GM06990 (cell line): ENCODE results near the gene KCNT1.

Experiments
- DNase-seq: peaks from one replicate; pipeline ENCODE4 v3.0.0-alpha.2; 2011; ENCODE audit not compliant: insufficient read length; ENCODE audit errors: extremely low read depth
- H3K27me3 ChIP-seq: replicated peaks from 2 replicates; pipeline ENCODE4 v1.6.0; 2011; ENCODE audit warnings: low read length; ENCODE audit not compliant: control insufficient read depth, insufficient read depth
- H3K36me3 ChIP-seq: 2 replicates; pipeline ENCODE4 v1.5.1; 2011; ENCODE audit warnings: low read length; ENCODE audit not compliant: control insufficient read depth, insufficient read depth
- H3K4me3 ChIP-seq: replicated peaks from 2 replicates; pipeline ENCODE4 v1.5.1; 2011; ENCODE audit warnings: low read depth, mild to moderate bottlenecking, control low read depth, low read length
- TF ChIP-seq, protein P1 (sequence below): IDR thresholded peaks from 2 replicates; pipeline ENCODE4 v1.5.1; 2011; ENCODE audit warnings: low read length, control low read depth, mild to moderate bottlenecking, inconsistent platforms; ENCODE audit not compliant: insufficient read depth, poor library complexity, severe bottlenecking

Gene KCNT1

DNA sequence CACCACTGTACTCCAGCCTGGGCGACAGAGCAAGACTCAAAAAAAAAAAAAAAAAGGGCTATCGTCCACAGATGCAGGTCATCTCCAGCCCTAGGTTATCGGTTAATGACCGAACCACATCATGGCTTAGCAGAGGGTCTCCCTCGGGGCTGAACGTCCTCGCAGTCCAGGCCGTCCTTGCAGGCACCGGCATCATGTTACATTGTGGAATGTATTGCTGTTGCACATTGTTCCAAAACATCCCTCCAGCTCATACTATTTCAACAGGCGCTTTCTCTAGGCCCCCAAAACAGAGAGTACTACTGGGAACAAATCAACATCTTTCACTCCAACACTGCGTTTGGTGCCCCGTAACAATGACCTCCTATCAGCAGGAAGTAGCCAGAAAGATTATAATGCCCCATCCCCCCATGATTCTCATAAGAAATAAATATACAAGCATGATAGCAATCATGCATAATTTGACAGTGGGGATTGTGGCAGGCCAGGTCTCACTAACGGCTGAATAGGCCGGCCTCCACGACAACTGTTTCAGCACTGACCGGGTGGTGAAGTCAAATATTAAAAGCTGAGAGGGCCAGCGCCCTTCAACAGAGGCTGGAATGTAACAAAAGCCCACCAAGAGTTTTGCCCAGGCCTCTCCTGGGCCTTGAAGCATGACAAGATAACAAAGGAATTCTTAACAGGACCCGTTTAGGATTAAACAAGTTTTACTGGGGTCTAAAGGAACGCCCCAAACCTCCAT lies 40.0 kb upstream of the KCNT1 start:
- no peak for DNase-seq
- Histone ChIP-seq H3K4me3 (no peak overlapping the region), H3K27me3 (no peaks in the 10 kb centered on the region), H3K36me3 (no peaks in the 10 kb centered on the region)
- TF ChIP-seq, protein P1, sequence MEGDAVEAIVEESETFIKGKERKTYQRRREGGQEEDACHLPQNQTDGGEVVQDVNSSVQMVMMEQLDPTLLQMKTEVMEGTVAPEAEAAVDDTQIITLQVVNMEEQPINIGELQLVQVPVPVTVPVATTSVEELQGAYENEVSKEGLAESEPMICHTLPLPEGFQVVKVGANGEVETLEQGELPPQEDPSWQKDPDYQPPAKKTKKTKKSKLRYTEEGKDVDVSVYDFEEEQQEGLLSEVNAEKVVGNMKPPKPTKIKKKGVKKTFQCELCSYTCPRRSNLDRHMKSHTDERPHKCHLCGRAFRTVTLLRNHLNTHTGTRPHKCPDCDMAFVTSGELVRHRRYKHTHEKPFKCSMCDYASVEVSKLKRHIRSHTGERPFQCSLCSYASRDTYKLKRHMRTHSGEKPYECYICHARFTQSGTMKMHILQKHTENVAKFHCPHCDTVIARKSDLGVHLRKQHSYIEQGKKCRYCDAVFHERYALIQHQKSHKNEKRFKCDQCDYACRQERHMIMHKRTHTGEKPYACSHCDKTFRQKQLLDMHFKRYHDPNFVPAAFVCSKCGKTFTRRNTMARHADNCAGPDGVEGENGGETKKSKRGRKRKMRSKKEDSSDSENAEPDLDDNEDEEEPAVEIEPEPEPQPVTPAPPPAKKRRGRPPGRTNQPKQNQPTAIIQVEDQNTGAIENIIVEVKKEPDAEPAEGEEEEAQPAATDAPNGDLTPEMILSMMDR, result no peak

DNA sequence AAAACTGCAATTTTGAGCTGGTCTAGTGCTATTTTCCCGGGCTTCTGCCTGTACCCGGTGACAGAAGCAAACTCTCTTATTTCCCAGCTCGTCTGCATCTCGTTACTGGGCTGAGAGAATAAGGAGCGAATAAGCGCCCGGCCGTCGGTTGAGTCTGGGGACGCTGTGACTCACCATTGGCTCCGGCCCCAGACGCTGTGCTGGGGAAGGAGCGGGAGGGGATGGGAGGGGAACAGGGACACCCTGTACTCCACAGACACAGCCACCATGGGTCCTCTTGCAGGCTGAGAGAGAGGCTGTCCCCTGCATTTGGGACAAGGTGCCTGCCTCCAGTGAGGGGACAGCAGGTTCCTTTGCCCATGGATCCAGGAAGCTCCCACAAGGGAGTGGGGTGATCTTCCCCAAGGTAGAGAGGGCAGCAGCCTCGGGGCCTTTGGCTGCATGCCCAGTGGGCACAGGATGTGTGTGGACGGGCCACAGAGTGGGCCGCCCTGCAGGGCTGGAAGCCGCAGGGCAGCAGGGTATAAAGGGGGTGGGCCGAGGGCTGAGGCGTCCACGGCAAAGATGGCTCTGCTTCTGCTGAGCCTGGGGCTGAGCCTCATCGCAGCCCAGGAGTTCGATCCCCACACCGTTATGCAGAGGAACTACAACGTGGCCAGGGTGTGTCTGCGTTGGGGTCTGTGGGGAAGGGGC lies 39.1 kb upstream of the KCNT1 start, which contains the start of gene LCN9:
Gene LCN9, plus strand, starts transcription at position 552 of the 693 bp plus-strand sequence. Its CDS starts 13 bp downstream, at position 565.
- TF ChIP-seq, protein P1, result no peak
- no peaks in the 10 kb centered on the region for H3K36me3 ChIP-seq
- H3K27me3 ChIP-seq, result no peaks in the 10 kb centered on the region
- H3K4me3 ChIP-seq, result no peak within 1 kb of the TSS
- no peak for DNase-seq

DNA sequence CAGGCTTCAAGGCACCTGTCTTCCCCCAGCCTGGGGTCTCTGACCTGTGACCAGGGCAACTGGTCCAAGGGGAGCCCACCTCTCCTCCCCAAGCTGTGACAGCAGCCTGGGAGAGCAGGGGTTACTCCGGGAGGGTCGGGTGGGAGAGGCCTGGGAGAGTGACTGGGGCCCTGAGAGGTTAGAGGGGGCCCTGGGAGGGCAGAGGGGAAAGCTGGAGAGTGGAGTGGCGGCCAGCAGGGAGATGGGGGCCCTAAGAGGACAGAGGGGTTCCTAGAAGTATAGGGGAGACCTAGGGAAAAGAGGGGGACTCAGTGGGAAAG lies 38.6 kb upstream of the KCNT1 start:
- no peaks in the 10 kb centered on the region for H3K36me3 ChIP-seq
- H3K4me3 ChIP-seq, result no peak overlapping the region
- no peaks in the 10 kb centered on the region for H3K27me3 ChIP-seq
- TF ChIP-seq, protein P1, result no peak
- DNase-seq, result no peak

DNA sequence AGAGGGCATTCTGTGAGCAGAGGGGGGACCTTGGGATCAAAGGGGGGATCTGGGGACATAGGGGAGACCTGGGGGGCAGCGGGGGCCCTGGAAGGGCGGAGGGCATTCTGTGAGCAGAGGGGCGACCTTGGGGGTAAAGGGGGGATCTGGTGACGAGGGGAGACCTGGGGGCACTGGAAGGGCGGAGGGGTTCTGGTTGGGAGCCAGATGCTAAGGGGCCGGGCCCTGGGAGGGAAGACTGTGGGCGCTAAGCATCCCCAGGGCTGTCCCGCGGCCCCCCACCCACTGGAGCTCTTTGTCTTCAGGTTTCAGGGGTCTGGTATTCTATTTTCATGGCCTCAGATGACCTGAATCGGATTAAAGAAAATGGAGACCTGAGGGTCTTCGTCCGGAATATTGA lies 38.1 kb upstream of the KCNT1 start:
- TF ChIP-seq, protein P1, result no peak
- no peak for DNase-seq
- Histone ChIP-seq H3K36me3 (no peaks in the 10 kb centered on the region), H3K4me3 (no peak overlapping the region), H3K27me3 (no peaks in the 10 kb centered on the region)

DNA sequence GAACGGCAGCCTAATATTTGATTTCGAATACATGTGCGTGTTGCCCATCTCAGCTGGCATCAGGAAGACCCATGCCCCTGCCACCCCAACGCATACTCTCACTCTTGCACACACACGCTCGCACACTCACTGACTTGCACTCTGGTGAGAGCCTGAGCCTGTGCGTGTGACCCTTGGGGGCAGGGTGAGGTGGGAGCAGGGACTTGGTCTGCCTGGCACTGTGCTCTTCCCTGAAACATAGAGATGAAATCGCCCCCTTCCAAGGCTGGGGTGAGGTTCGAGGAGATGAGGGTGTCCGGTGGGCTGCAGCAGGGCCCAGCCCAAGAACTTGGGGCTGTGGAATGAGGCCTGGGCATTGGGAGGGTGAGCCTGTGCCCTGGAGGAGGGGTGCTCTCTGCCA lies 37.7 kb upstream of the KCNT1 start:
- TF ChIP-seq, protein P1, result no peak
- no peak overlapping the region for H3K4me3 ChIP-seq
- no peak for DNase-seq
- no peaks in the 10 kb centered on the region for H3K27me3 ChIP-seq
- no peaks in the 10 kb centered on the region for H3K36me3 ChIP-seq
